Measurements from ENCODE around the gene PARD6A. TPM values are rescaled to one million over a fixed set of nuclear protein-coding genes. Genes with fewer than 3 reads are reported as not detected.

The PARD6A gene
- total RNA-seq, 1 experiment from 2014 or later: 10.8 TPM

DNA sequence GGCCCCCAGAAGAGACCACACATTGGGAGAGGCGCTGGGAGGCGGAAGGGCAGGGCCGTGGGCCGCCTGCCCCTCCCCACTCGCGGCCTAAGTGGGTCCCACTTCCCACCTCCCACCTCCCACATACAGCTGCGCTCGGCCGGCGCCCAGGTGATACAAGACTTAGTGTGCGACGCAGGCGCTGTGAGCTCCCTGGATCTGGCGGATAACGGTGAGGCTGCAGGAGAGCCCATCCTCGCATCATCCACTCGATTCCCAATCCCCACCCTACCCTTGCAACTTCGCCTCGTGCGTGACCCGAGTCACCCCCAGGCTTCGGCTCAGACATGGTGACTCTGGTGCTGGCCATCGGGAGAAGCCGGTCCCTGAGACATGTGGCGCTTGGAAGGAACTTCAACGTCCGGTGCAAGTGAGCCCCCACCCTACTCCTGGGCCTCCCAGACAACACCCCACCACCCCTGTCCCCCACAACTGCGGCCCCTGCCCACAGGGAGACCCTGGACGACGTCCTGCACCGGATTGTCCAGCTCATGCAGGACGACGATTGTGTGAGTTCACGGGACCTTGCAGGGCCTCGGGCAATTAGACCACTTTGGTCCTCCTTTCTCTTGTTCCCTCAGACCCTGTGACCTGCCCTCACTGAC, 11.9 kb upstream of the PARD6A start:
- no peaks in the 10 kb centered on the region for H4K20me1 ChIP-seq (ENCODE audit: control insufficient read depth, insufficient read depth, insufficient read length)
- no peak overlapping the region for H2AK5ac ChIP-seq (ENCODE audit: insufficient read length, low read length)
- H2BK20ac ChIP-seq (ENCODE audit: low read depth, low read length, poor library complexity, severe bottlenecking): no peak overlapping the region
- Mint-ChIP-seq H3K4me1 (peaks cover 5 to 12% of the 10 kb centered on the region in 2 experiments), H3K4me3 (0 out of 5 replicates have a peak overlapping the region, but pooled peaks of 1 of the 2 experiments have one; percentile 29), H3K9me3 (no peaks in the 10 kb centered on the region; a peak in 1 of 5 replicates), H3K27ac (no peak overlapping the region; a peak in 1 of 7 replicates), H3K27me3 (ENCODE audit: low read depth) (peaks cover 9% of the 10 kb centered on the region), H3K36me3 (ENCODE audit: insufficient read depth in 1 of 3, low read depth in 3 of 3) (peaks cover 8 to 28% (median 25%) of the 10 kb centered on the region in 3 experiments; a peak in 6 of 7 replicates)
- no peak overlapping the region for H2BK5ac ChIP-seq (ENCODE audit: insufficient read length, low read length)
- no peak overlapping the region for H2AFZ ChIP-seq (ENCODE audit: low read length)
- no peak for DNase-seq
- no peak overlapping the region for H3K56ac ChIP-seq (ENCODE audit: insufficient read length, low read depth, low read length)
- H3K9me3 ChIP-seq (ENCODE audit: control insufficient read depth, low read depth, low read length): no peaks in the 10 kb centered on the region
- no peak overlapping the region for H4K8ac ChIP-seq (replicated peaks; ENCODE audit: insufficient read length, low read depth, low read length)
- H3K79me2 ChIP-seq (ENCODE audit: insufficient read depth, low read length): no peaks in the 10 kb centered on the region
- H2BK15ac ChIP-seq (ENCODE audit: low read depth, low read length): no peak overlapping the region
- H3K14ac ChIP-seq (ENCODE audit: insufficient read depth, low read length): no peak overlapping the region
- H3K27ac ChIP-seq (ENCODE audit: insufficient read length, low read depth, low read length): no peak overlapping the region
- no peaks in the 10 kb centered on the region for H3K79me1 ChIP-seq (ENCODE audit: insufficient read depth, low read depth, low read length, poor library complexity, severe bottlenecking)
- no peak overlapping the region for H2BK120ac ChIP-seq (ENCODE audit: low read depth, low read length, poor library complexity, severe bottlenecking)
- no peak overlapping the region for H3K9ac ChIP-seq (ENCODE audit: extremely low read depth, insufficient read length, low read length)
- no peak overlapping the region for H4K5ac ChIP-seq (ENCODE audit: insufficient read length, low read depth, low read length)
- no CpG with 5 or more reads among the region's 35 CpGs for whole genome bisulfite sequencing (ENCODE audit: extremely low coverage, insufficient read length, low lambda C conversion rate)
- no peak overlapping the region for H3K23ac ChIP-seq (ENCODE audit: insufficient read length, low read depth, low read length)
- no peaks in the 10 kb centered on the region; the same call in 1 of the 2 replicates for H3K27me3 ChIP-seq (ENCODE audit: insufficient read depth, low read length)
- no peak overlapping the region for H3K4me2 ChIP-seq (ENCODE audit: insufficient read depth, insufficient read length, low read length)
- no peak overlapping the region for H3T11ph ChIP-seq (ENCODE audit: low read length)
- no peak overlapping the region for H2BK12ac ChIP-seq (ENCODE audit: insufficient read length, low read depth, low read length)
- peaks cover 11% of the 10 kb centered on the region for H3K23me2 ChIP-seq (ENCODE audit: insufficient read length, low read depth, low read length, poor library complexity, severe bottlenecking)
- H3K4me1 ChIP-seq (ENCODE audit: insufficient read depth, low read length): no peaks in the 10 kb centered on the region
- H4K91ac ChIP-seq (ENCODE audit: insufficient read length, low read depth, low read length): no peak overlapping the region
- H3K18ac ChIP-seq (ENCODE audit: insufficient read length, low read depth, low read length): no peak overlapping the region
- no peak overlapping the region for H3K4ac ChIP-seq (ENCODE audit: low read depth, low read length)
- TF ChIP-seq, protein P1, sequence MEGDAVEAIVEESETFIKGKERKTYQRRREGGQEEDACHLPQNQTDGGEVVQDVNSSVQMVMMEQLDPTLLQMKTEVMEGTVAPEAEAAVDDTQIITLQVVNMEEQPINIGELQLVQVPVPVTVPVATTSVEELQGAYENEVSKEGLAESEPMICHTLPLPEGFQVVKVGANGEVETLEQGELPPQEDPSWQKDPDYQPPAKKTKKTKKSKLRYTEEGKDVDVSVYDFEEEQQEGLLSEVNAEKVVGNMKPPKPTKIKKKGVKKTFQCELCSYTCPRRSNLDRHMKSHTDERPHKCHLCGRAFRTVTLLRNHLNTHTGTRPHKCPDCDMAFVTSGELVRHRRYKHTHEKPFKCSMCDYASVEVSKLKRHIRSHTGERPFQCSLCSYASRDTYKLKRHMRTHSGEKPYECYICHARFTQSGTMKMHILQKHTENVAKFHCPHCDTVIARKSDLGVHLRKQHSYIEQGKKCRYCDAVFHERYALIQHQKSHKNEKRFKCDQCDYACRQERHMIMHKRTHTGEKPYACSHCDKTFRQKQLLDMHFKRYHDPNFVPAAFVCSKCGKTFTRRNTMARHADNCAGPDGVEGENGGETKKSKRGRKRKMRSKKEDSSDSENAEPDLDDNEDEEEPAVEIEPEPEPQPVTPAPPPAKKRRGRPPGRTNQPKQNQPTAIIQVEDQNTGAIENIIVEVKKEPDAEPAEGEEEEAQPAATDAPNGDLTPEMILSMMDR (conservative IDR thresholded peaks at IDR 0.05): no peak
